Raji (cell line): ENCODE measurements around the gene PIK3C2G.

Experiments used
- POLR2A ChIP-seq: IDR thresholded peaks from 2 replicates; pipeline ENCODE4 v1.6.1; 2011; ENCODE audit warnings: low read depth, low read length, control low read depth; ENCODE audit not compliant: insufficient read depth

Gene PIK3C2G

DNA sequence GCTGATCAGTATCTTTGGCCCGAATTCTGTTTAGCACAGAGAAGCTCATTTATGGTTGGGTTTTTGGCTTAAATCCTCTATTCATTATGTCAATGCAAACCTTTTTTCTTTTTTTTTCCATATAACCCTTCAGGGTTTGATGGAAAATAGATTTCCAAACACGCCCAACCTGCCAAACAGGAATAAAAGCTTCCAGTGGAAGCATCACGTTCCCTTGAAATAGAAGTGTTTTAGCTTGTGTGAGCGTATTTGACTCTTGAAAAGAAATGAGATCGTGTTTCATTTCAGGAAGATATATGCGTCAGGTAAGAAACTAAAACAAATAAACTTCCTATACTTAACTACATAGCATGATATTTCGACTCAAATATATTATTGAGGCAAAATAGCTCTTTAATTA, at the start of gene PIK3C2G:
PIK3C2G (plus strand) TSS at position 246 of the 400 bp plus-strand sequence. CDS start 20,564 bp downstream, outside the sequence.
- TF ChIP-seq POLR2A: no peak

DNA sequence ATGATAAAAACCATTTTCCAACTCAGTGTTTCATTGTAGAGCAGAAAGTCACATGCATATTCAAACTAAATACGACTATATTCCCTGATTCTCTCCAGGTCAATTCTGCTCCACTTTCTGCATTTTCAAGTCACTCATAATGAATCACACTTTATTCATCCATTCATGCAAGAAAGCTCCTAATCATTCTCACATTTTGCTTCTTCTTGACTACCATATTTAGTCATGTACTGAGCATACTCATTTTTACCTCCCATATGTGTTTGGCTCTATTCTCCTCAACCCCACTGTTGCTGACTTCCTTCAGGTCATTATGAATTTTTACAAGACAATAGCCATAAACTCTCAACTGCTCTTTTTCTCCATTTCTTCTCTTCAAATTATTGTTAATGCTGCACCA, 43.4 kb upstream of the PIK3C2G start:
- TF ChIP-seq POLR2A: no peak

GRCh38 chr12:18221726-18222125, 39.6 kb upstream of the PIK3C2G start:
- TF ChIP-seq POLR2A: no peak

DNA sequence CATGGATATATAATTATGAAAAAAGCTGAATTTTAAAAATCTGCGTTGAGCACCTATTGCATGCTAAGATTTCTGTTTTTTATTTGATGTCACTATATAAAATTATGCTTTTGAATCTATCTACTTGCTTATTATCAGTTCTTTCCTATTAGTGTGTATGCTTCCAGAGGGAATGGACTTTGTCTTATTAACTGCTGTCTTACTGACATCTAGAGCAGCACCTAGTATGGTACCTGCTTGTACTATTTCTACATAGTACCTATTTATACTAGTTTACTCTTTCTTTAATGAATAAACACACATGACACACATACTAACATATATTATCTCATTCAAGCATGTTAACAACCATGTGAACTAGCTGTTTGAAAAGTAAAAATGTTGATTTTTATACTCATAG, 38.6 kb upstream of the PIK3C2G start:
- TF ChIP-seq POLR2A: no peak

- TF ChIP-seq POLR2A: no peak
Observed at GRCh38 chr12:18224745-18225144, 36.6 kb upstream of the PIK3C2G start.

GRCh38 chr12:18239526-18239925, 21.8 kb upstream of the PIK3C2G start:
- no peak for TF ChIP-seq POLR2A

DNA sequence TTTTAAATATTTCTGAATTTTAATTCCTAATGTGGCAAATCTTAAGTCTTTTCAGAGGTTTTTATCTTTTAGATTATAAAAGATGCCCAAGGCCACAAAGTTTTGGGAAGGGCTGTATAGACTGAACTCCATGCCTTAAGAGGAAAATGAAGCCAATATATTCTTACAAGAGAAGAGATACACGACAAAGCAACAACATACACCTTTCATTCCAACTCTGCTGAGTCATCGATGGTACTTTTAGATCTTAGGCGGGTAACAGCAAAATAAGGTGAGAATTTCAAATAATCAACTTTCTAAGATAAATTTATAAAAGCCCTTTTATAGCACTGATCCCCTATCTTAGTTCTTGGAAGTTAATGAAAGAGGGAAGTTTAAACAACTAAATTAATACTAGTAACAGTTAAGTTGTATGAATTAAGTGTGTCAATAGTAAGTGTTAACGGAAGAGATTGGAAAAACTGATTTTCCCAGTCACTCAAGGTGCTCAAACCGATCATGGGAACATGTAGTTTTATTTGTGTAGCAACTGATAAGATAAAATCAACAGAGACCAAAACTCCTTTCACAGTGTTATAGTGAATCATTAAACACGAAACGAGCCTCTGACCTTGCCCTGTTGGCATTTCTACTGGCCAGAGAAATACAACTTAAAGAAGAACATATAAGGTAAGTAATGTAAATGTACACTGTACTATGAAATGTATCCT, 18.8 kb upstream of the PIK3C2G start:
- no peak for TF ChIP-seq POLR2A

GRCh38 chr12:18243238-18243637, 18.1 kb upstream of the PIK3C2G start:
- TF ChIP-seq POLR2A: no peak

- no peak for TF ChIP-seq POLR2A
Observed at GRCh38 chr12:18246066-18246465, 15.3 kb upstream of the PIK3C2G start.

GRCh38 chr12:18250313-18250916, 10.9 kb upstream of the PIK3C2G start:
- TF ChIP-seq POLR2A: no peak

- TF ChIP-seq POLR2A: no peak
Observed at GRCh38 chr12:18254081-18254480, 7.2 kb upstream of the PIK3C2G start.

- no peak for TF ChIP-seq POLR2A
Observed at GRCh38 chr12:18257251-18257650, 4.1 kb upstream of the PIK3C2G start.

DNA sequence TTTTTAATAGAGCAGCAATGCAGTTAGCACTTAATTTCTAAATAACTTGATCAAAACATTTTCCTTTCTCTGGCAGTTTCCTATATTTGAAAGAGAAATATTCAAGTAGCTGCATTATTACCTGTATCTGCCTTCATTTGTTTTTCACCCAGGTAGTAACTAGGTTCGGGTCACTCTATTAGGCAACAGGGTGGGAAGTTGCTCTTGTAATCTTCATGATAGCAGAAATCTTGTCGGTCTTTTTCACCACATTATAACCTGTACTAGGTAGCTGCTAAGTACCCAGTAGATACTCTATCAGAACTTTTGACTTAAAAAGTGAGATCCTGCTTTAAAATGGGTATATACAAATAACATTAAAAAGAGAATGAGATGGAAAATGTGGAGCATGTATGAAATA, 2.4 kb upstream of the PIK3C2G start:
- TF ChIP-seq POLR2A: no peak

GRCh38 chr12:18259906-18260682, 1.2 kb upstream of the PIK3C2G start:
- no peak for TF ChIP-seq POLR2A

DNA sequence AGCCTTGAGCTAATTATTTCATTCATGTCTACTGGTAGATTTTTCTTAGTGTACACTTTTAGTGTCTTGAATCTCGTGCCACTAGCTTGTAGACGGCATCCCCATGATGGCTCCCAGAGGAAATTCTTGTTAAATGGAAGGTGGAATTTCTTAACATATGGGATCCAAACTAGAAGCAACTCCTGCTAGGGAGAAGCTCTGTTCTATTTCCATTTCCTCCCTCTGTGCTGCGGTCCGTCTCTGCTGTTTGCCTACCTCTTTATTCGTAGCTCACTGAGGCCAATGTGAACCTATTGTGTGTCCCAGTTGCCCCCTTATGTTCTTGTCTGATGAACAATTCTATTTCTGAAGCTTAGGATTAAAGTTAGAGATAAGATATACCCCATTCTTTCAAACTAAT, 588 bp downstream of the PIK3C2G start:
- no peak for TF ChIP-seq POLR2A

DNA sequence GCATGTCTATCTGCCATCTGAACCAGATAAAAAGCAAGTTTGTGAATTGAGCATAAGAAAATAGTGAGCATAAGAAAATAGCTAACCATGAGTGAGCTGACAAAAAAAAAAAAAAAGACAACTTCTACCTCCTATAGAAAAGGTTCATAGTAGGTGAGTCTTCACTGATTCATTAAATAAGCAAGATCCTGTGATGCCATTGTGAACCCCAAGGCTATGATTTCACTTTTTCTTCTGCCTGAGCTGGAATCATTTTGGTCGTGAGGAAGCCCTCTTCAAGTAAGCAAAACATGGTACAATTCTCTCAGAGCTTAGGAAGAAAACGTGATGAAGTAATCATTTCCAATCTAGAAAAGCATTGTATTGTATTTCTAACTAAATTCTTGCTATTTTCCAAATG, 1.2 kb downstream of the PIK3C2G start:
- TF ChIP-seq POLR2A: no peak
